H9 (cell line): ENCODE data around the gene BIRC7. TPM values are rescaled to one million over a fixed set of nuclear protein-coding genes. Genes with fewer than 3 reads are reported as not detected.

Experiments
- DNase-seq: peaks from one replicate; pipeline ENCODE4 v3.0.0-alpha.2; 2017
- H2AFZ ChIP-seq: one replicate; pipeline ENCODE4 v1.6.1; 2013; ENCODE audit warnings: mild to moderate bottlenecking, low read length, control low read depth, moderate library complexity
- H2AK5ac ChIP-seq: 2 replicates; pipeline ENCODE4 v1.6.1; 2013; ENCODE audit warnings: low read length, control low read depth, mixed read lengths; ENCODE audit not compliant: insufficient read length
- H2BK120ac ChIP-seq: one replicate; pipeline ENCODE4 v1.6.1; 2013; ENCODE audit warnings: low read depth, mild to moderate bottlenecking, low read length, control low read depth, inconsistent platforms; ENCODE audit not compliant: poor library complexity, severe bottlenecking
- H2BK12ac ChIP-seq: 2 replicates; pipeline ENCODE4 v1.6.1; 2013; ENCODE audit warnings: low read length, control low read depth, mixed read lengths, low read depth; ENCODE audit not compliant: insufficient read length
- H2BK15ac ChIP-seq: 2 replicates; pipeline ENCODE4 v1.6.1; 2013; ENCODE audit warnings: low read depth, low read length, control low read depth
- H2BK20ac ChIP-seq: one replicate; pipeline ENCODE4 v1.6.1; 2013; ENCODE audit warnings: low read depth, mild to moderate bottlenecking, low read length, control low read depth, inconsistent platforms; ENCODE audit not compliant: poor library complexity, severe bottlenecking
- H2BK5ac ChIP-seq: 2 replicates; pipeline ENCODE4 v1.6.1; 2013; ENCODE audit warnings: low read length, control low read depth, mixed read lengths; ENCODE audit not compliant: insufficient read length
- H3K14ac ChIP-seq: 2 replicates; pipeline ENCODE4 v1.6.1; 2013; ENCODE audit warnings: low read length, control low read depth; ENCODE audit not compliant: insufficient read depth
- H3K18ac ChIP-seq: 2 replicates; pipeline ENCODE4 v1.6.1; 2013; ENCODE audit warnings: low read depth, mild to moderate bottlenecking, mixed read lengths, low read length, control low read depth; ENCODE audit not compliant: insufficient read length
- H3K23ac ChIP-seq: 2 replicates; pipeline ENCODE4 v1.6.1; 2013; ENCODE audit warnings: low read length, control low read depth, mixed read lengths, low read depth; ENCODE audit not compliant: insufficient read length
- H3K23me2 ChIP-seq: 2 replicates; pipeline ENCODE4 v1.6.1; 2013; ENCODE audit warnings: low read depth, mild to moderate bottlenecking, mixed read lengths, low read length, control low read depth; ENCODE audit not compliant: insufficient read length, poor library complexity, severe bottlenecking
- H3K27ac ChIP-seq: 2 replicates; pipeline ENCODE4 v1.5.1; 2013; ENCODE audit warnings: low read length, control low read depth, mixed read lengths, low read depth; ENCODE audit not compliant: insufficient read length
- H3K27me3 ChIP-seq: 2 replicates; pipeline ENCODE4 v1.6.1; 2013; ENCODE audit warnings: low read length, control low read depth, inconsistent platforms; ENCODE audit not compliant: insufficient read depth
- H3K4ac ChIP-seq: 2 replicates; pipeline ENCODE4 v1.6.1; 2013; ENCODE audit warnings: low read depth, mild to moderate bottlenecking, control low read depth, inconsistent platforms, low read length, moderate library complexity
- H3K4me1 ChIP-seq: 2 replicates; pipeline ENCODE4 v1.6.1; 2013; ENCODE audit warnings: low read length, control low read depth, inconsistent platforms; ENCODE audit not compliant: insufficient read depth
- H3K4me2 ChIP-seq: 2 replicates; pipeline ENCODE4 v1.6.1; 2013; ENCODE audit warnings: low read length, control low read depth, mixed read lengths; ENCODE audit not compliant: insufficient read length, insufficient read depth
- H3K56ac ChIP-seq: 2 replicates; pipeline ENCODE4 v1.6.1; 2013; ENCODE audit warnings: low read depth, mild to moderate bottlenecking, mixed read lengths, low read length, control low read depth; ENCODE audit not compliant: insufficient read length
- H3K79me1 ChIP-seq: 2 replicates; pipeline ENCODE4 v1.6.1; 2013; ENCODE audit warnings: low read depth, mild to moderate bottlenecking, moderate library complexity, low read length, control low read depth, inconsistent platforms; ENCODE audit not compliant: insufficient read depth, poor library complexity, severe bottlenecking
- H3K79me2 ChIP-seq: 2 replicates; pipeline ENCODE4 v1.6.1; 2013; ENCODE audit warnings: low read length, control low read depth, inconsistent platforms; ENCODE audit not compliant: insufficient read depth
- H3K9ac ChIP-seq: 2 replicates; pipeline ENCODE4 v1.6.1; 2013; ENCODE audit warnings: low read length, control low read depth, mixed read lengths; ENCODE audit not compliant: insufficient read length; ENCODE audit errors: extremely low read depth
- H3K9me3 ChIP-seq: one replicate; pipeline ENCODE4 v1.6.1; 2013; ENCODE audit warnings: low read depth, low read length, inconsistent platforms; ENCODE audit not compliant: control insufficient read depth
- H3T11ph ChIP-seq: one replicate; pipeline ENCODE4 v1.6.1; 2013; ENCODE audit warnings: mild to moderate bottlenecking, low read length, control low read depth, inconsistent platforms
- H4K20me1 ChIP-seq: one replicate; pipeline ENCODE4 v1.6.1; 2013; ENCODE audit not compliant: control insufficient read depth, insufficient read length, insufficient read depth
- H4K5ac ChIP-seq: 2 replicates; pipeline ENCODE4 v1.6.1; 2013; ENCODE audit warnings: low read depth, mild to moderate bottlenecking, mixed read lengths, low read length, control low read depth; ENCODE audit not compliant: insufficient read length
- H4K8ac ChIP-seq: replicated peaks from 2 replicates; pipeline ENCODE4 v1.6.1; 2013; ENCODE audit warnings: low read length, control low read depth, mixed read lengths, low read depth; ENCODE audit not compliant: insufficient read length
- H4K91ac ChIP-seq: 2 replicates; pipeline ENCODE4 v1.6.1; 2013; ENCODE audit warnings: low read depth, mild to moderate bottlenecking, moderate library complexity, mixed read lengths, low read length, control low read depth; ENCODE audit not compliant: insufficient read length
- H3K27ac Mint-ChIP-seq, 3 experiments: 2 replicates in 2 of 3; 3 replicates in 1 of 3; pipeline ENCODE4 v1.8.0; 2020 to 2021; ENCODE audit warnings: mixed read lengths in 3 of 3, mild to moderate bottlenecking in 1 of 3, moderate library complexity in 1 of 3
- H3K27me3 Mint-ChIP-seq: 2 replicates; pipeline ENCODE4 v1.8.0; 2021; ENCODE audit warnings: low read depth, mild to moderate bottlenecking, moderate library complexity, mixed read lengths
- H3K36me3 Mint-ChIP-seq, 3 experiments: 2 replicates in 2 of 3; 3 replicates in 1 of 3; pipeline ENCODE4 v1.8.0; 2020 to 2021; ENCODE audit warnings: low read depth in 3 of 3, mixed read lengths in 3 of 3; ENCODE audit not compliant: insufficient read depth in 1 of 3
- H3K4me1 Mint-ChIP-seq, 2 experiments: 2 replicates each; pipeline ENCODE4 v1.8.0; 2020; ENCODE audit warnings: mixed read lengths in 2 of 2
- H3K4me3 Mint-ChIP-seq, 2 experiments: 2 replicates in 1 of 2; 3 replicates in 1 of 2; pipeline ENCODE4 v1.8.0; 2020 to 2021; ENCODE audit warnings: mild to moderate bottlenecking in 2 of 2, mixed read lengths in 2 of 2, moderate library complexity in 1 of 2
- H3K9me3 Mint-ChIP-seq, 2 experiments: 2 replicates in 1 of 2; 3 replicates in 1 of 2; pipeline ENCODE4 v1.8.0; 2020; ENCODE audit warnings: mild to moderate bottlenecking in 2 of 2, mixed read lengths in 2 of 2, moderate library complexity in 1 of 2
- CTCF ChIP-seq: fragments of 200-600 bp; sonication (generic); conservative IDR thresholded peaks from 3 replicates; pipeline ENCODE4 v1.8.0; 2021; ENCODE audit warnings: antibody characterized with exemption, mild to moderate bottlenecking
- WGBS: extraction: QIAGEN DNeasy Blood & Tissue Kit; methylation state at CpG from one replicate; pipeline ENCODE4 v1.1.7; 2013; ENCODE audit warnings: missing lambda C conversion rate, low lambda C conversion rate, mixed read lengths; ENCODE audit not compliant: insufficient read length; ENCODE audit errors: extremely low coverage; 5-methylcytosine and 5-hydroxymethylcytosine counted together
- total RNA-seq: library from RNA; stranded (reverse); gene quantifications from 2 replicates; pipeline ENCODE4 v1.2.1, GENCODE V29; 2021

Gene BIRC7
- total RNA-seq, 1 experiment from 2014 or later: not detected

- Histone ChIP-seq H3K9ac (no peak overlapping the region), H2BK120ac (no peak overlapping the region)
These were observed 8.0 kb downstream of the BIRC7 start for GRCh38 chr20:63243604-63244247.

More at GRCh38 chr20:63243604-63244247, 8.0 kb downstream of the BIRC7 start:
- no peaks in the 10 kb centered on the region for H3K9me3 Mint-ChIP-seq
- Histone ChIP-seq H4K20me1 (no peaks in the 10 kb centered on the region), H2BK15ac (no peak overlapping the region), H3K27me3 (no peaks in the 10 kb centered on the region), H3K18ac (no peak overlapping the region), H4K8ac (no peak overlapping the region), H4K5ac (no peak overlapping the region), H3K23ac (no peak overlapping the region), H3K79me1 (no peaks in the 10 kb centered on the region), H3K4me2 (no peak overlapping the region), H3K14ac (no peak overlapping the region; the same call in 1 of the 2 replicates), H2BK20ac (no peak overlapping the region), H3K9me3 (no peaks in the 10 kb centered on the region), H3T11ph (no peak overlapping the region), H2BK12ac (no peak overlapping the region), H3K27ac (no peak overlapping the region), H3K23me2 (no peaks in the 10 kb centered on the region), H2AFZ (no peak overlapping the region), H3K4me1 (no peaks in the 10 kb centered on the region), H2BK5ac (no peak overlapping the region), H3K4ac (no peak overlapping the region), H4K91ac (no peak overlapping the region), H3K56ac (no peak overlapping the region), H3K79me2 (no peaks in the 10 kb centered on the region), H2AK5ac (no peak overlapping the region)
- no peak for TF ChIP-seq CTCF
- no peak for DNase-seq
- H3K4me3 Mint-ChIP-seq: no peak overlapping the region
- peak overlapping the region in 2 of 3 experiments; percentile 72 to 73; a peak in 2 of 7 replicates for H3K27ac Mint-ChIP-seq
- H3K36me3 Mint-ChIP-seq: no peaks in the 10 kb centered on the region; a peak in 1 of 7 replicates
- H3K4me1 Mint-ChIP-seq: peaks cover 10 to 13% of the 10 kb centered on the region in 2 experiments
- H3K27me3 Mint-ChIP-seq: peaks cover 3% of the 10 kb centered on the region; the same call in 1 of the 2 replicates
- no CpG with 5 or more reads among the region's 25 CpGs for WGBS
